Osteoblast (primary cell): Measurements from ENCODE around the gene CLPTM1L. TPM values are rescaled to one million over a fixed set of nuclear protein-coding genes. Genes with fewer than 3 reads are reported as not detected.
A peak's percentile ranks its signal among the peaks of the same experiment; 100 is the strongest.

Source experiments
- DNase-seq: peaks from one replicate; pipeline ENCODE4 v3.0.0; 2011; ENCODE audit warnings: low spot score, mixed read lengths; ENCODE audit not compliant: insufficient read length; ENCODE audit errors: missing footprints
- H2AFZ ChIP-seq: 2 replicates; pipeline ENCODE4 v1.6.0; 2011; ENCODE audit warnings: mild to moderate bottlenecking, low read length
- H3K27ac ChIP-seq: 2 replicates; pipeline ENCODE4 v1.5.1; 2011; ENCODE audit warnings: mild to moderate bottlenecking, low read depth, low read length, moderate library complexity
- H3K27me3 ChIP-seq: 2 replicates; pipeline ENCODE4 v1.6.0; 2012; ENCODE audit warnings: mild to moderate bottlenecking, control low read depth, inconsistent platforms, low read length, moderate library complexity; ENCODE audit not compliant: insufficient read depth
- H3K36me3 ChIP-seq: 2 replicates; pipeline ENCODE4 v1.5.1; 2011; ENCODE audit warnings: mild to moderate bottlenecking, low read length, control low read depth, moderate library complexity; ENCODE audit not compliant: insufficient read depth
- H3K4me1 ChIP-seq: 2 replicates; pipeline ENCODE4 v1.5.1; 2011; ENCODE audit warnings: mild to moderate bottlenecking, low read length, control low read depth, moderate library complexity; ENCODE audit not compliant: insufficient read depth
- H3K4me2 ChIP-seq: 2 replicates; pipeline ENCODE4 v1.6.0; 2011; ENCODE audit warnings: mild to moderate bottlenecking, low read length; ENCODE audit not compliant: insufficient read depth
- H3K4me3 ChIP-seq: fragments of 200-600 bp; sonication (generic); 3 replicates; pipeline ENCODE4 v1.5.1; 2012; ENCODE audit warnings: mild to moderate bottlenecking, low read length, inconsistent platforms; ENCODE audit not compliant: insufficient read depth
- H3K79me2 ChIP-seq: 2 replicates; pipeline ENCODE4 v1.6.0; 2012; ENCODE audit warnings: mild to moderate bottlenecking, low read length, control low read depth, inconsistent platforms; ENCODE audit not compliant: insufficient read depth
- H3K9me3 ChIP-seq: 2 replicates; pipeline ENCODE4 v1.5.1; 2011; ENCODE audit warnings: low read depth, low read length, control low read depth
- H4K20me1 ChIP-seq: 2 replicates; pipeline ENCODE4 v1.6.0; 2012; ENCODE audit warnings: mild to moderate bottlenecking, low read length, control low read depth; ENCODE audit not compliant: insufficient read depth
- CTCF ChIP-seq: IDR thresholded peaks from 2 replicates; pipeline ENCODE4 v1.5.1; 2011; ENCODE audit warnings: mild to moderate bottlenecking, low read depth, low read length, moderate library complexity; ENCODE audit errors: extremely low read depth
- total RNA-seq: library from RNA; depleted of rRNA; stranded (reverse); fragments of >200 nt; gene quantifications from 2 replicates; pipeline ENCODE4 v1.2.3, GENCODE V29; 2012

The CLPTM1L gene
- total RNA-seq, 1 donor = 139 TPM

DNA sequence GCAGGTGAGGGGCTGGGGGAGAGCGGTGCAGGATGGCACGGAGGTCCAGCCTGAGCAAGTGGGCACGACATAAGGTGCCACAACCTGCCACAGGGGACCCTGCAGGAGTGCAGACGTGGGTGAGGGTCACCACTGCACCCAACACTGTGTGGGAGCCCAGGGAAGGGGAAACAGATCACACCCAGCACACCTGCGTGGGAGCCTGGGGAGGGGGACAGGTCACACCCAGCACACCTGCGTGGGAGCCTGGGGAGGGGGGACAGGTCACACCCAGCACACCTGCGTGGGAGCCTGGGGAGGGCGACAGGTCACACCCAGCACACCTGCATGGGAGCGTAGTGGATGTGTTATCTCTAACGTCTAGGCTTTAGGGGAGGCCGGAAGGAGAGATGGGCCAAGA is 47.4 kb upstream of the CLPTM1L start:
- H3K36me3 ChIP-seq = no peaks in the 10 kb centered on the region
- H4K20me1 ChIP-seq = no peaks in the 10 kb centered on the region
- no peaks in the 10 kb centered on the region for H3K79me2 ChIP-seq
- no peak overlapping the region for H2AFZ ChIP-seq
- no peaks in the 10 kb centered on the region for H3K9me3 ChIP-seq
- no peak overlapping the region for H3K4me3 ChIP-seq
- H3K27me3 ChIP-seq = peaks cover 15% of the 10 kb centered on the region
- no peak for TF ChIP-seq CTCF
- DNase-seq = peak; percentile 56
- no peaks in the 10 kb centered on the region for H3K4me1 ChIP-seq
- H3K27ac ChIP-seq = no peak overlapping the region
- no peak overlapping the region for H3K4me2 ChIP-seq

GRCh38 chr5:1391691-1392090 is 46.8 kb upstream of the CLPTM1L start:
- Histone ChIP-seq H3K27me3 (peaks cover 21% of the 10 kb centered on the region), H3K27ac (no peak overlapping the region), H4K20me1 (no peaks in the 10 kb centered on the region), H3K4me2 (no peak overlapping the region), H3K36me3 (no peaks in the 10 kb centered on the region), H3K4me3 (no peak overlapping the region), H3K79me2 (no peaks in the 10 kb centered on the region), H3K9me3 (no peaks in the 10 kb centered on the region), H3K4me1 (no peaks in the 10 kb centered on the region), H2AFZ (no peak overlapping the region)
- peak; percentile 52 for DNase-seq
- TF ChIP-seq CTCF = no peak

GRCh38 chr5:1390861-1391600 is 46.1 kb upstream of the CLPTM1L start:
- Histone ChIP-seq H2AFZ (no peak overlapping the region), H4K20me1 (no peaks in the 10 kb centered on the region), H3K27me3 (peaks cover 23% of the 10 kb centered on the region), H3K4me1 (no peaks in the 10 kb centered on the region), H3K27ac (no peak overlapping the region), H3K4me3 (no peak overlapping the region), H3K36me3 (no peaks in the 10 kb centered on the region), H3K9me3 (no peaks in the 10 kb centered on the region), H3K79me2 (no peaks in the 10 kb centered on the region), H3K4me2 (no peak overlapping the region)
- no peak for TF ChIP-seq CTCF
- peak; percentile 78 for DNase-seq

GRCh38 chr5:1390333-1390732 is 45.4 kb upstream of the CLPTM1L start:
- no peak overlapping the region for H2AFZ ChIP-seq
- peaks cover 29% of the 10 kb centered on the region for H3K27me3 ChIP-seq
- no peak overlapping the region for H3K4me2 ChIP-seq
- H3K4me3 ChIP-seq = no peak overlapping the region
- H4K20me1 ChIP-seq = no peaks in the 10 kb centered on the region
- H3K9me3 ChIP-seq = no peaks in the 10 kb centered on the region
- no peaks in the 10 kb centered on the region for H3K79me2 ChIP-seq
- peak; percentile 69 for DNase-seq
- TF ChIP-seq CTCF = no peak
- no peaks in the 10 kb centered on the region for H3K4me1 ChIP-seq
- H3K27ac ChIP-seq = no peak overlapping the region
- H3K36me3 ChIP-seq = no peaks in the 10 kb centered on the region
